ENCODE results near the gene FRYL. TPM values are rescaled to one million over a fixed set of nuclear protein-coding genes. Genes with fewer than 3 reads are reported as not detected.

FRYL gene
- total and polyA plus RNA-seq, 12 donors = 11.7 to 60.1 (median 36.4) TPM

- TF ChIP-seq CTCF (IDR thresholded peaks at IDR 0.05) = peak; percentile 25 to 74 (median 47)
- peak in 4 of 8 donors; percentile 44 to 70 (median 58) for ATAC-seq
- DNase-seq = no peak
These were observed 98.2 kb downstream of the FRYL start for GRCh38 chr4:48681856-48682255.

GRCh38 chr4:48680848-48681568 lies 99.1 kb downstream of the FRYL start:
- Histone ChIP-seq H3K4me1 (peaks cover 0 to 37% (median 17%) of the 10 kb centered on the region in 9 donors), H3K36me3 (no peaks in the 10 kb centered on the region), H3K27me3 (no peaks in the 10 kb centered on the region), H3K27ac (peak overlapping the region in 3 of 10 donors; percentile 2 to 38 (median 19)), H3K9me3 (no peaks in the 10 kb centered on the region), H3K4me3 (no peak overlapping the region)
- no peak for TF ChIP-seq CTCF (IDR thresholded peaks at IDR 0.05)
- intact Hi-C loops (cut with DNase I) = loop anchor here in 7 of 10 donors (1.0 to 10.0 kb wide), 6 partner anchors 94 to 284 kb away; no protein-coding TSS in a partner anchor
- ATAC-seq = peak in 2 of 8 donors; percentile 31 to 38
- DNase-seq = no peak
- 71 to 80% methylated on average over 12 of the region's 12 CpGs for WGBS, 2 donors

More at GRCh38 chr4:48681856-48682255, 98.2 kb downstream of the FRYL start:
- H3K27ac ChIP-seq = peak overlapping the region in 1 of 10 donors; percentile 19
- H3K4me3 ChIP-seq = no peak overlapping the region
- no peaks in the 10 kb centered on the region for H3K36me3 ChIP-seq
- H3K4me1 ChIP-seq = peaks cover 0 to 45% (median 17%) of the 10 kb centered on the region in 9 donors
- intact Hi-C loops (cut with DNase I) = loop anchor here in 6 of 10 donors (2.0 to 10.0 kb wide), 5 partner anchors 93 to 283 kb away; no protein-coding TSS in a partner anchor
- no peaks in the 10 kb centered on the region for H3K9me3 ChIP-seq
- H3K27me3 ChIP-seq = no peaks in the 10 kb centered on the region

GRCh38 chr4:48673537-48673936 lies 106.5 kb downstream of the FRYL start:
- no peaks in the 10 kb centered on the region for H3K27me3 ChIP-seq
- no peak for DNase-seq
- intact Hi-C loops (cut with DNase I) = loop anchor here in 3 of 10 donors (5.0 to 10.0 kb wide), 3 partner anchors 69 to 89 kb away; no protein-coding TSS in a partner anchor
- no peak overlapping the region for H3K27ac ChIP-seq
- H3K4me3 ChIP-seq = no peak overlapping the region
- TF ChIP-seq CTCF (IDR thresholded peaks at IDR 0.05) = no peak
- peaks cover 0 to 26% (median 9%) of the 10 kb centered on the region in 9 donors for H3K4me1 ChIP-seq
- H3K9me3 ChIP-seq = peaks cover 0 to 5% (median 0%) of the 10 kb centered on the region in 11 donors
- no peaks in the 10 kb centered on the region for H3K36me3 ChIP-seq
- 77 to 82% methylated on average over 3 of the region's 3 CpGs for WGBS, 2 donors
- ATAC-seq = no peak

- intact Hi-C loops (cut with DNase I) = loop anchor here in 3 of 10 donors (5.0 to 10.0 kb wide), 3 partner anchors 66 to 86 kb away; no protein-coding TSS in a partner anchor
- Histone ChIP-seq H3K36me3 (no peaks in the 10 kb centered on the region), H3K27ac (no peak overlapping the region), H3K4me3 (no peak overlapping the region), H3K4me1 (peaks cover 0 to 56% (median 29%) of the 10 kb centered on the region in 9 donors), H3K9me3 (peaks cover 0 to 5% (median 0%) of the 10 kb centered on the region in 11 donors), H3K27me3 (no peaks in the 10 kb centered on the region)
- DNase-seq (no peak), ATAC-seq (no peak)
- TF ChIP-seq CTCF (IDR thresholded peaks at IDR 0.05) = no peak
- 92 to 100% methylated on average over 1 of the region's 1 CpG for WGBS, 2 donors
These were observed 109.5 kb downstream of the FRYL start for GRCh38 chr4:48670587-48670986.

All from heart right ventricle (tissue), 16 donors.